ENCODE measurements around the gene TSEN15. TPM values are rescaled to one million over a fixed set of nuclear protein-coding genes. Genes with fewer than 3 reads are reported as not detected.
"Not testable (repeated sequence)": the region's sequence is repeated elsewhere in the genome, so short reads cannot be mapped to it uniquely, and the experiment has no call there.

TSEN15 gene
- total and polyA plus RNA-seq, 11 donors, result 23.5 to 32.3 (median 26.4) TPM

GRCh38 chr1:184039126-184039525, 12.4 kb upstream of the TSEN15 start:
- intact Hi-C loops (cut with DNase I), result loop anchor here in 6 of 10 donors (5.0 to 10.0 kb wide), 3 partner anchors 97 to 107 kb away; no protein-coding TSS in a partner anchor
- ATAC-seq, result no peak
- TF ChIP-seq CTCF (IDR thresholded peaks at IDR 0.05) (no peak), POLR2A (IDR thresholded peaks at IDR 0.05) (no peak)
- Histone ChIP-seq H3K27me3 (peaks cover 0 to 19% (median 0%) of the 10 kb centered on the region in 9 donors), H3K27ac (no peak overlapping the region), H3K4me3 (no peak overlapping the region), H3K9me3 (no peaks in the 10 kb centered on the region), H3K4me1 (peaks cover 0 to 18% (median 0%) of the 10 kb centered on the region in 12 donors), H3K36me3 (no peaks in the 10 kb centered on the region)
- WGBS, 4 donors, result 77 to 84% (median 80%) methylated on average over 4 of the region's 4 CpGs
- DNase-seq, result no peak

- TF ChIP-seq CTCF (IDR thresholded peaks at IDR 0.05) (no peak), POLR2A (IDR thresholded peaks at IDR 0.05) (no peak)
- ATAC-seq (no peak), DNase-seq (no peak)
- intact Hi-C loops (cut with DNase I), result no loop called here
- H3K9me3 ChIP-seq, result no peaks in the 10 kb centered on the region
- H3K4me3 ChIP-seq, result no peak overlapping the region
- H3K27me3 ChIP-seq, result peaks cover 0 to 7% (median 0%) of the 10 kb centered on the region in 9 donors
- no peak overlapping the region for H3K27ac ChIP-seq
- no peaks in the 10 kb centered on the region for H3K36me3 ChIP-seq
- 81 to 93% (median 89%) methylated on average over 3 of the region's 3 CpGs for WGBS, 4 donors
- H3K4me1 ChIP-seq, result peaks cover 0 to 5% (median 0%) of the 10 kb centered on the region in 12 donors
Measured at GRCh38 chr1:184041731-184042130, 9.8 kb upstream of the TSEN15 start.

GRCh38 chr1:184043315-184043714, 8.2 kb upstream of the TSEN15 start:
- H3K27me3 ChIP-seq; H3K27ac ChIP-seq; DNase-seq; H3K36me3 ChIP-seq; H3K4me1 ChIP-seq; intact Hi-C loops (cut with DNase I); H3K9me3 ChIP-seq; H3K4me3 ChIP-seq; ATAC-seq: not testable (repeated sequence)
- 59 to 96% (median 93%) methylated on average over 2 of the region's 2 CpGs for WGBS, 4 donors

GRCh38 chr1:184044603-184045376, 6.7 kb upstream of the TSEN15 start:
- DNase-seq (no peak), ATAC-seq (no peak)
- H3K9me3 ChIP-seq, result no peaks in the 10 kb centered on the region
- H3K4me1 ChIP-seq, result no peaks in the 10 kb centered on the region
- no peaks in the 10 kb centered on the region for H3K27me3 ChIP-seq
- H3K27ac ChIP-seq, result no peak overlapping the region
- H3K36me3 ChIP-seq, result no peaks in the 10 kb centered on the region
- no peak for TF ChIP-seq POLR2A (IDR thresholded peaks at IDR 0.05)
- no peak for TF ChIP-seq CTCF (IDR thresholded peaks at IDR 0.05)
- intact Hi-C loops (cut with DNase I), result no loop called here
- whole genome bisulfite sequencing, 4 donors, result 84 to 87% (median 86%) methylated on average over 3 of the region's 3 CpGs
- H3K4me3 ChIP-seq, result no peak overlapping the region

GRCh38 chr1:184047541-184047940, 4.0 kb upstream of the TSEN15 start:
- H3K27me3 ChIP-seq; DNase-seq; intact Hi-C loops (cut with DNase I); H3K27ac ChIP-seq; H3K9me3 ChIP-seq; H3K4me3 ChIP-seq; H3K36me3 ChIP-seq; ATAC-seq: not testable (repeated sequence)
- peaks cover 1 to 13% (median 7%) of the 10 kb centered on the region in 12 donors for H3K4me1 ChIP-seq
- WGBS, 4 donors, result 70 to 78% (median 74%) methylated on average over 5 of the region's 5 CpGs

All from heart left ventricle (tissue), 16 donors.